ENCODE data around the gene DHX9. TPM values are rescaled to one million over a fixed set of nuclear protein-coding genes. Genes with fewer than 3 reads are reported as not detected.

The DHX9 gene
- total RNA-seq, 4 donors from 2014 or later = 103 to 172 (median 144) TPM

GRCh38 chr1:182869241-182869666 lies 30.1 kb downstream of the DHX9 start:
- 93 to 98% methylated on average over 11 to 12 of the region's 12 CpGs for WGBS, 2 donors
- H3K36me3 ChIP-seq = peaks cover 68 to 86% of the 10 kb centered on the region in 2 donors
- no peaks in the 10 kb centered on the region for H3K27me3 ChIP-seq
- intact Hi-C loops (cut with DNase I) = no loop called here
- H3K9me3 ChIP-seq = no peaks in the 10 kb centered on the region
- no peak for DNase-seq
- peaks cover 11 to 12% of the 10 kb centered on the region in 2 donors for H3K4me1 ChIP-seq
- H3K4me3 ChIP-seq (replicated peaks in 1 of 3) = no peak overlapping the region
- TF ChIP-seq POLR2A (IDR thresholded peaks at IDR 0.05) (no peak), CTCF (IDR thresholded peaks at IDR 0.05) (no peak)
- peak overlapping the region in 1 of 3 donors; percentile 17 for H3K27ac ChIP-seq

- peak; percentile 86 to 88 for DNase-seq
- Histone ChIP-seq H3K9me3 (no peaks in the 10 kb centered on the region), H3K36me3 (peaks cover 65 to 89% of the 10 kb centered on the region in 2 donors), H3K4me3 (replicated peaks in 1 of 3) (no peak overlapping the region), H3K27me3 (no peaks in the 10 kb centered on the region), H3K27ac (peak overlapping the region in 2 of 3 donors; percentile 26 to 28), H3K4me1 (peaks cover 11 to 12% of the 10 kb centered on the region in 2 donors)
- WGBS, 2 donors = 42 to 60% methylated on average over 3 of the region's 3 CpGs
- TF ChIP-seq POLR2A (IDR thresholded peaks at IDR 0.05) = no peak
- TF ChIP-seq CTCF (IDR thresholded peaks at IDR 0.05) = no peak
- intact Hi-C loops (cut with DNase I) = no loop called here
Observed at GRCh38 chr1:182872881-182873280, 33.7 kb downstream of the DHX9 start.

GRCh38 chr1:182875889-182876288 lies 36.7 kb downstream of the DHX9 start:
- Histone ChIP-seq H3K9me3 (no peaks in the 10 kb centered on the region), H3K27me3 (no peaks in the 10 kb centered on the region), H3K27ac (no peak overlapping the region), H3K4me1 (peaks cover 11 to 12% of the 10 kb centered on the region in 2 donors), H3K4me3 (replicated peaks in 1 of 3) (no peak overlapping the region), H3K36me3 (peaks cover 72 to 95% of the 10 kb centered on the region in 2 donors)
- WGBS, 2 donors = 35 to 40% methylated on average over 2 of the region's 2 CpGs
- no peak for DNase-seq
- intact Hi-C loops (cut with DNase I) = no loop called here
- TF ChIP-seq POLR2A (IDR thresholded peaks at IDR 0.05) (no peak), CTCF (IDR thresholded peaks at IDR 0.05) (no peak)

- Histone ChIP-seq H3K27me3 (no peaks in the 10 kb centered on the region), H3K27ac (no peak overlapping the region), H3K4me3 (replicated peaks in 1 of 3) (no peak overlapping the region), H3K9me3 (no peaks in the 10 kb centered on the region), H3K4me1 (peaks cover 9 to 10% of the 10 kb centered on the region in 2 donors), H3K36me3 (peaks cover 87 to 97% of the 10 kb centered on the region in 2 donors)
- intact Hi-C loops (cut with DNase I) = no loop called here
- DNase-seq = no peak
- TF ChIP-seq CTCF (IDR thresholded peaks at IDR 0.05) = no peak
- TF ChIP-seq POLR2A (IDR thresholded peaks at IDR 0.05) = no peak
Observed at GRCh38 chr1:182877331-182877730, 38.2 kb downstream of the DHX9 start.

DNA sequence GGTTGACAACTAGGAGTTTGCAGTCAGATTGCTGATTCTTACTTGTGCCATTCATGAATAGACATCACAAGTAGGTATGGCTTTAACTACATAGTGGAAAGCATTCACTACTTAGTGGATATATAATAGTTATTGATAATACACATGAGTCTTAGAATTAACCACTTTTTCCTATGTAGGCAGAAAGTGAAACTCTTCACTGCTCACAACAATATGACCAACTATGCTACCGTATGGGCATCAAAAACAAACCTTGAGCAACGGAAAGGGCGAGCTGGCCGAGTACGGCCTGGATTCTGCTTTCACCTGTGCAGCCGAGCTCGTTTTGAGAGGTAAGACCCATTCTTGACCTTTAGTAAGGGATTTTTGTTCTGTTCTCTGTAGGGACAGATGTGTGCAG lies 38.7 kb downstream of the DHX9 start:
- intact Hi-C loops (cut with DNase I) = no loop called here
- no peak overlapping the region for H3K27ac ChIP-seq
- H3K27me3 ChIP-seq = no peaks in the 10 kb centered on the region
- TF ChIP-seq CTCF (IDR thresholded peaks at IDR 0.05) (no peak), POLR2A (IDR thresholded peaks at IDR 0.05) (no peak)
- H3K36me3 ChIP-seq = peaks cover 92 to 97% of the 10 kb centered on the region in 2 donors
- no peak for DNase-seq
- no peaks in the 10 kb centered on the region for H3K9me3 ChIP-seq
- H3K4me1 ChIP-seq = peaks cover 5 to 6% of the 10 kb centered on the region in 2 donors
- WGBS, 2 donors = 91 to 93% methylated on average over 7 of the region's 7 CpGs
- no peak overlapping the region for H3K4me3 ChIP-seq (replicated peaks in 1 of 3)

Measured in thyroid gland (tissue), 4 donors.